ENCODE measurements around the gene LRRC37A3. TPM values are rescaled to one million over a fixed set of nuclear protein-coding genes. Genes with fewer than 3 reads are reported as not detected.
"Not testable (repeated sequence)": the region's sequence is repeated elsewhere in the genome, so short reads cannot be mapped to it uniquely, and the experiment has no call there.

LRRC37A3 gene
- total RNA-seq, 1 experiment from 2014 or later = 1.5 TPM

DNA sequence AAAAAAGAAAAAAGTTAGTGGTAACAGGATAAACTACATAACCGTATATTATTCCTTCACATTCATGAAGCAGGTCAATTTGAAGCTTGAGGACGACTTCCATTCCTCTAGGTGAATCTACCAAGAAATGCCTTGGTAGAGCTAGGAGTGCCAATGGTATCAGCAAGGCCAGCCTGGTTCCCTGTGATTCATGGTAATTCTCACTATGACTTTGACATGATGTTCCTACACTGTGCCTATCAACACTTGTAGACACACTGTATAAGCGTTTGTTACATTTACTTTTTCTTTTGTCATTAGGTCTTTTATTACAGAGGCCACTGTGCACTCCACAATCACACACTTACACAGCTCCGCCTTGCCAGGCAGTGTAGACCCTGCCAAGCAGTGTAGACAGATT, 7.2 kb upstream of the LRRC37A3 start:
- not testable (repeated sequence) for DNase-seq (ENCODE audit: low read depth)

DNA sequence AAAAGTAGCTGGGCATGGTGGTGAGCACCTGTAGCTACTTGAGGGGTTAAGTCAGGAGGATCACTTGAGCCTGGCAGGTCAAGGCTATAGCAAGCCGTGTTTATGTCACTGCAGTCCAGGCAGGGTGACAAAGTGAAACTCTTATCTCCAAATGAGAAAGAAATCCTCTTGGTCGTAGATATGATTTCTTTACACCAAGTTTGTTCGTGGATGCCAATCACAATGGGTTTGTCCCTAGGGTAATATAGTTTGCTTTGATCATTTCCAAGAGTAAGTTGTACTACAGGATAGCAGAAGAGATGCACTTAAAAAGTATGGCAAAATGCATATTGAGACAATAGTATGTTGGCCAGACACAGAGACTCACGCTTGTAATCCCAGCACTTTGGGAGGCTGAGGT, 6.0 kb upstream of the LRRC37A3 start:
- not testable (repeated sequence) for DNase-seq (ENCODE audit: low read depth)

DNA sequence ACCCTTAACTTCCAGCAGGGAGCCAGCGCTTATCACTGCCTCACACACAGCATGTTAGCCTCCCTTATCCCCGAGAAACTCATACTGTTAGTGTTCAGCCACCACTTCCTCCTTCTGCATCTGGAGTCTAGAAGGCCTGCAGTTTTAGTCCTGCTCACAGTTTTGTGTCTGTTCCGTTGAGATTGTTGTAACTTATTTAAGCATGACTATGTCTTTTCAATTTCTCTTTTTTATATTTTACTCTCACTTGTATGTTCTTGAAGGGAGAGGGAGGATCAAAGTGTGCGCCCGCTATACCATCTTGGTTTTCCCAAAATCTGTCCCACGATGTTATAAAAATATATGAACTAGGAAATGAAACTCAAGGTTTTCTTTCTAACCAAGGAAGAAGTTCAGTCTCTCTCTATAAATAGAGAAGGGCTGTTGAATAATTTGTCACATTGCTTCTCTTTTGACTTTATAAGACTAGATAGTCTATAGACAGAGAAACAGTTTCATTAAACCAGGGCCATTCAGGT, 3.8 kb upstream of the LRRC37A3 start:
- not testable (repeated sequence) for DNase-seq (ENCODE audit: low read depth)

DNA sequence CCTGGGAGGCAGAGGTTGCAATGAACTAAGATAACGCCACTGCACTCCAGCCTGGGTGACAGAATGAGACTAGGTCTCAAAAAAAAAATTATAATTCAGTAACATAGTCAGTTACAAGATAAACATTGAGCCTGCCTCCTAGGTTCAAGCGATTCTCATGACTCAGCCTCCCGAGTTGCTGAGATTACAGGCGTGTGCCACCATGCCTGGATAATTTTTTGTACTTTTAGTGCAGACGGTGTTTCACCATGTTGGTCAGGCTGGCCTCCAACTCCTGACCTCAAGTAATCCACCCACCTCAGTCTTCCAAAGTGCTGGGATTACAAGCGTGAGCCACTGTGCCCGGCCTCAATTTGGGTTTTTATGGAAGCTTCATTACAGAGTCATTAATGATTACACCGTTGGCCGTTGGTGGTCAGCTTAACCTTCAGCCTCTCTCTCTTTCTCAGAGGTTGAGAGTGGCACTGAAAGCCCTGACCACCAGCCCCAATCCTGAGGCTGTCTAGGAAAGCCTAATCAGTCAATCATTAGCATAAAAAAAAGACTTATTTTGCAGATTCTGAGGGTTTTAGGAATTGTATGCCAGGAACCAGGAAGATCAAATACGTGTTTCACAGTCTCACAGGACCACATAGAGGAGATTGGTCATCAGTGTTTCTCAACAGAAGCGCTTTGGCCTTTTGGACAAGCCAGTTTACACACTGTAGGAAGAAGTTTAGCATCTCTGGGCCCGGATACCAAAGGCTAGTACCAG, 1.3 kb upstream of the LRRC37A3 start:
- no peak for DNase-seq (ENCODE audit: low read depth)

DNA sequence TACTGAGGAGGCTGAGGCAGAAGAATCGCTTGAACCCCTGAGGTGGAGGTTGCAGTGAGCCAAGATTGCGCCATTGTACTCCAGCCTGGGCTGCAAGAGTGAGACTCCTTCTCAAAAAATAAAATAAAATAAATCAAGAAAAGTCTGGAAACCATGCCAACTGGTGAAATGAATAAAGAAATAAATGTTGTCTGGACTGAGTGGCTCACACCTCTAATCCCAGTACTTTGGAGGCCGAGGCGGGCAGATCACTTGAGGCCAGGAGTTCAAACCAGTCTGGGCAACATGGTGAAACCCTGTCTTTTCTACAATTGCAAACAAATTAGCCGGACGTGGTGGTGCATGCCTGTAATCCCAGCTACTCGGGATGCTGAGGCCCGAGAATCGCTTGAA, 744 bp upstream of the LRRC37A3 start:
- DNase-seq (ENCODE audit: low read depth) = no peak

DNA sequence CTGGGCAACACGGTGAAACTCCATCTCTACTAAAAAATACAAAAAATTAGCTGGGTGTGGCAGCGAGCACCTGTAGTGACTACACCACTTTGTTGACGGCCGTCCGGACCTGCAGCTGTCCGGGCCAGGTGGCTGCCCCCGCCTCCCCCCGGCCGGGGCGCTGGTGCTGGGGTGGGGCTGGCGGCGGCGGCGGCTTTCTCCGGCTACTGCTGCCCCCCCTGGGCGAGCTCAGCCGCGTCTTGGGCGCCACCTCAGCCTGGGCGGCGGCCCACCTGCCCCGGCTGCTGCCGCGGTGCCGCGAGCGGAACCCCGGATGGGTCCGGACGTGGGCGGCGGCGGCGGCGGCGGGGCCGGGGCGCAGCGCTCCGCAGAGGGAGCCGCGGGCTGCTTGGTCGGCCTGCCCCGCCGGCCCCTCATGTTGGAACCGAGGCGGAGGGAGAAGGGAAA, 413 bp downstream of the LRRC37A3 start:
- peak; percentile 35 for DNase-seq (ENCODE audit: low read depth)

DNA sequence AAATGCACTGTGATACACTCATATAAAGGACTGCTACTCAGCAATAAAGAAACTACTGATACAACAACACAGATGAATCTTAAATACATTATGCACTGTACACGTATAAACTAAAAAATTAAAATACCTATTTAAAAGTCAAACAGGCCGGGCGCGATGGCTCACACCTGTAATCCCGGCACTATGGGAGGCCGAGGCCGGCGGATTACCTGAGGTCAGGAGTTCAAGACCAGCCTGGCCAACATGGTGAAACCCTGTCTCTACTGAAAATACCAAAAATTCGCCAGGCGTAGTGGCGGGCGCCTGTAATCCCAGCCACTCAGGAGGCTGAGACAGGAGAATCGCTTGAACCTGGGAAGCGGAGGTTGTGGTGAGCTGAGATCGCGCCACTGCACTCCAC, 1.7 kb downstream of the LRRC37A3 start:
- DNase-seq (ENCODE audit: low read depth) = not testable (repeated sequence)

DNA sequence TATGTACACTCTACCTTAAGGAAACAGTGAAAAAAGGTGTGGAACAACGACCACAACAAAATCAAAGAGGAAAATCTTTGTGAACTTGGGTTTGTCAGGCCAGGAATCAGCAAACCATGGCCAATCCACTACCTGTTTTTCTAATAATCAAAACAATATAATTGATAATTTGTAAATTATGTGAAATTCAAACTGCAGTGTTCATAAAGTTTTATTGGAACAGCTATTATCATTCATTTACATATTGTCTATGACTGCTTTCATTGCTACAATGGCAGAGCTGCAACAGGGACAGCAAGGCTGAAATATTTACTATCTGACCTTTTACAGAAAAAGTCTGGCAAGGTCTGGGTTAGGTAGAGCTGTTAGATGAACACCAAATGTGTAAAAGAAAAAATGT, 4.0 kb downstream of the LRRC37A3 start:
- not testable (repeated sequence) for DNase-seq (ENCODE audit: low read depth)

DNA sequence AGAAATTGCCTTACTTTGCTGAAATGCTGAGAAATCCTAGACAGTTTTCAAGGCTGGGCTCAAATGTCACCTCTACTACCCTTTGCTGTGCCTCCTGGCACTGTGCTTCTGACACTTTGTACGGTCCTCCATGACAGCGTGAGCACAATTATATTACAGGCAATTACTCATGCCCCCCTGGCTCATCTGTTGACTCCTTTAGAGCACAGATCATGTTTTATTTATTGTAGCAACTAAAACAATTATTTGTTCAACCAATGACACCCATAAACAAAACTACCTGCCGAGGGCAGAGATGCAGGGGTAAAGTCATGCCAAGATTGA, 9.1 kb downstream of the LRRC37A3 start:
- DNase-seq (ENCODE audit: low read depth) = not testable (repeated sequence)

DNA sequence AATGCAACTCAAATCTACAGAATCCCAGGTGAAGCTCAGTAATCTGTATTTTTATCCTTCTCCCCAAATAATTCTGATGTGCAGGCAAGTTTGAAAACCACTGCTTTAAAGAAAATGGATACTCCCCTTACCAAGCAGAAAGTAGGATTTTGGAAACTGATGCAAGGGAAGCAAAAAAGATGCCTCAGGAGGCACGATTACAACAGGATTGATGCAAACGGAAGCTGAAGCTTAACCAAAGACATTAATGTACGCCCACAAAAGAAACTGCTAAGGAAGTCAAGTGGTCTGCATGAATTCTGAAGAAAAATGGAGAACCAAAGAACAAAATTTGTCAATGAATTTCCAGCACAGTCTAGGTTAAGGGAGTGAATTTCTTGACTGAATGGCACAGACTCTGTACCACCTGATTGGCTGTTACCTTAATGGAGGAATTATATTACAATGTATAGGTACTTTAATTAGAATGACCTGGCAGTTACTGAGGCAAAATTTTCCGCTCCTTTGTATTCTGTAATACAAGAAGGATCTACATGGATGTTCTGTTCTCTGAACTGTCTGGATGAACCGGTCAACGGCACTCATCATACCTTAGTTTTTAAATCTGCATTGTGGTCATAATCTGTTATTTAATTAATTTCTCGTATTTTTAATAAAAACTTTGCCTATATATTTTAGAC, 9.6 kb downstream of the LRRC37A3 start:
- DNase-seq (ENCODE audit: low read depth) = not testable (repeated sequence)

DNA sequence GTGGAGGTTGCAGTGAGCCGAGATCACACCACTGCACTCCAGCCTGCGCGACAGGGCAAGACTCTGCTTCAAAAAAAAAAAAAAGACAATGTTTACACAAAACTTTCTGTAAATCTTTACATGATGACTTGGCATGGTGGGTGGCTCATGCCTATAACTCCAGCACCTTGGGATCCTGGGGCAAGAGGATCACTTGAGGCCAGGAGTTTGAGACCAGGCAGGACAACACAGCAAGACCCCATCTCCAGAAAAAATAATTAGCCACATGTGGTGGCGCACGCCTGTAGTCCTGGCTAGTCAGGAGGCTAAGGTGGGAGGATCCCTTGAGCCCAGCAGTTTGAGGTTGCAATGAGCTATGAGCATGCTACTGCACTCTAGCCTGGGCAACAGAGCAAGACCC, 15.2 kb downstream of the LRRC37A3 start:
- DNase-seq (ENCODE audit: low read depth) = not testable (repeated sequence)

DNA sequence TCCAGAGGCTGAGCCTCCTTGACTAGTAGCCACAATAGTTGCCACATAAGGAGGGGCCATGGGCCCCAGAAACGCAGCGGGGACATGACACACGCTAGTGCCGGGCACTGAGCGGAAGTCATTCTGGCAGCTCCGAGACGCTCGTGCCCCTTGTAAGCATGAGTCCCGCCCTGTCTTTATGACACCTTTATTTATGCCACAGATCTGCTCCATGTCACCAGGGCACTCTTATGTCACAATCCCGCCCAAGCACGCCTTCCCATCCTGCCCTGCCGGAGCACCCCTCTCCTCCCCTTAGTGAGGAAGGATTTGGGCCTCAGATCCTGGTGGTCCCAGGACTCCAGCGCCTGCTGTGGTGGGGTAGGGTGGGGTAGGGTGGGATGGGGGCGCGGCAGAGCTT, 22.1 kb downstream of the LRRC37A3 start:
- not testable (repeated sequence) for DNase-seq (ENCODE audit: low read depth)

DNA sequence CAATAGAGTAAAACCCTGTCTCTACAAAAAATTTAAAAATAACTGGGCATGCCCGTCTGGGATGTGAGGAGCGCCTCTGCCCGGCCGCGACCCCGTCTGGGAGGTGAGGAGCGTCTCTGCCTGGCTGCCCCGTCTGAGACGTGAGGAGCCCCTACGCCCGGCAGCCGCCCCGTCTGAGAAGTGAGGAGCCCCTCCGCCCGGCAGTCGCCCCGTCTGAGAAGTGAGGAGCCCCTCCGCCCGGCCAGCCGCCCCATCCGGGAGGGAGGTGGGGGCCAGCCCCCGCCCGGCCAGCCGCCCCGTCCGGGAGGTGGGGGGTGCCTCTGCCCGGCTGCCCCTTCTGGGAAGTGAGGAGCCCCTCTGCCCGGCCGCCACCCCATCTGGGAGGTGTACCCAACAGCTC, 45.1 kb downstream of the LRRC37A3 start:
- not testable (repeated sequence) for DNase-seq (ENCODE audit: low read depth)

DNA sequence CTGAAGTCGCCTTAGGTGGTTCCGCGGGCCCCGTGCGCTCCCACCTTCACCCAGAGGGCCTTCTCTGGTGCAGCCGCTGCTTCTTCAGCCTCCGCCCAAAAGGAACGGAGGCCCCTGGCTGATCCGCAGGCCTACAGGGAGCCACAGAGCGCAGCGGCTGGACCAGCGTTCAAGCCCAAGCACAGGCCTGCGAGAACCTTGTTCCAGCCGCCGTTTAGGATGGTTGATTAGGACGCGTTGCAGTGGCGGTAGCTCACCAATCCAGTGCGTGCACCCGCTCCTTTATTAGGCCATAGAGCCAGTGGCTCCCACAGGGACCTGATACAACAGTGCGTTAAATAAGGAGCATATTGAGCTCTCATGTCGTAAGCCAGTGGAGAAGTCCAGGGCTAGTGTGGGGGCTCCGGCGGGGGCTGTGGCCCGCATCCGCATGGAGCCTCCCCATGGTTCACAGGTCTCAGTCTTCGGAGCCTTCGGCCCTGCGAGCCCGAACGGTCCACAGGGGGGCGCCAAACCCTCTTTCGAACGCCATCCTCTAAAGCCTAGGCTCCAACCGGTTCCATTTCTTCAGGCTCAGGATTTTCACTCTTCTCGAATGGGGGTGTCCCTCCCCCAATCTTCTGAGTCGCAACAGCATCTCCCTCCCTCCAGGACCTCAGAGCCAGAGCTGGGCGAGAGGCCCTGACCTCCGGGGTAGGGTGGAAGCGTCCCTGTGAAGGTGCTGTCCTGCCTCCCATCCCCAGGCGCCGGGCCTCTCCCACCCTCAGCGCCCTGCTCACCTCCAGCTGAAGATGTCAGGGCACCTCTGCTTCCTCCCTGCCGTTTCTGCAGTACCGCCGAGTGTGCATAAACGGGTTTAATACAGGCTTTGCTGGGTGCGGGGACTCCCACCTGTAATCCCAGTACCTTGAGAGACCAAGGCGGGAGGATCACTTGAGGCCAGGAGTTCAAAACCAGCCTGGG, 71.5 kb downstream of the LRRC37A3 start:
- DNase-seq (ENCODE audit: low read depth) = peak; percentile 69

DNA sequence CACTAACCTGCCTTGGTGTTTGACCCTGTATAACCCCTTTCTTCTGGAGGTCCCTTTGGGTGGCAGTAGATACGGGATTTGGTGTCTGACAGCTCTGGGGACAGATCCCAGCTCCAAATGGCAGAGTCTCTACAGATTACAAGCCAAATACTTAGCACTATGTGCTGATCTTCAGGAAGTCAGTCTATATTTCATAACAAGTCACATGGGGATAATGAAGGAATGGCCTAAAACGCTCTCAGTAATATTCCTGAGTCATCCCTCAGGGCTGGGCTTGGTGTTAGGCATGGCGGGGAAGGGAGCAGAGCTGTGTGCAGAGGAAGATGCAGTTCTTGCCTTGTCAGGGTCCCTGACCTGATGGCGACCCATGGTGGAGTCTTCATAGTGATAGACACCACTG, 72.4 kb downstream of the LRRC37A3 start:
- not testable (repeated sequence) for DNase-seq (ENCODE audit: low read depth)

DNA sequence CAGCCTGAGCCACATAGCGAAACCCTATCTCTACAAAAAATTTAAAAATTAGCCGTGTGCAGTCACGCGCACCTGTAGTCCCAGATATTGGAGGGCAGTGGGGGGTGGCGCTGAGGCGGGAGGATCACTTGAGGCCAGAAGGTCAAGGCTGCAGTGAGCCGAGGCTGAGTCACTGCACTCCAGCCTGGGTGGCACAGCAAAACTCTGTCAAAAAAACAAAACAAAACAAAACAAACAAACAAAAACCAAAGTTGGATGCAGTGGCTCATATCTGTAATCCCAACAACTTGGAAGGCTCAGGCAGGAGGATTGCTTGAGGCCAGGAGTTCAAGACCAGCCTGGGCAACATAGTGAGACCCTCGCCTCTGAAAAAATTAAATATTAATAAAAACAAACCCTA, 75.4 kb downstream of the LRRC37A3 start:
- DNase-seq (ENCODE audit: low read depth) = not testable (repeated sequence)

DNA sequence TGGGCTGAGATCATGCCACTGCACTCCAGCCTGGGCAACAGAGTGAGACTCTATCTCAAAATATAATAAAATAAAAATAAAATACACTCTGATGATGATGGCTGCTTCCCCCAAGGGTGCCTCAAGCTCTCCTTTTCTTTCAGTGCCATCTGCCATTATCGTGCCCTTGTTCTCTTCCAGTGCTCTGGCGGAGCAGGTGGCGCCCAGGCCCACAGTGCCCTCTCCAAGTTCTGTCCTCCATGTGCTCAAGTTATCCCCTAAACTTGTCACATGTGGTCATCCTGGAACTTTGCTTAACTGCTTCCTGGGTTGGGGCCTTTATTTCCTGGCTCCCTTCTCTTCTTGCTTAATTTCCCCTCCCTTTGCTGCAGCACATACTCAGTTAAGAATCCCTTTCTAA, 76.4 kb downstream of the LRRC37A3 start:
- DNase-seq (ENCODE audit: low read depth) = not testable (repeated sequence)

DNA sequence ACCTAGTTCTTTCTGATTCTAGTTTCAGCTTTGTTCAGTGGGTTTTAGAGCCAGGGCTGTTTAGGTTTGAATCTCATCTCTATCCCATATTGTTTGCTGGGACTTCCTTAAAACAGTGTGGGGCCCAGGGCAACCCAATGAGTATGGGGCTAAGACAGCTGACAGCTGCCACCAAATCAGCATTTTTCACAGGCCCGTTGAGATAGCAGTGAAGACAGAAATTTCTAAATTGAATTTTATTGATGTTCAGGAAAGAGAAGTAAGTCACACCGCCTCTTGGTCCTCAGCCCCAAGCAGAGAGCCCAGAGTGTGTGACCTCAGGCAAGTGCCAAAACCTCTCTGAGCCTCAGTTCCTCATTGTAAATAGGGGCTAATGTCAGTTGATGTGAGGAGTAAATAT, 78.3 kb downstream of the LRRC37A3 start:
- DNase-seq (ENCODE audit: low read depth) = not testable (repeated sequence)

DNA sequence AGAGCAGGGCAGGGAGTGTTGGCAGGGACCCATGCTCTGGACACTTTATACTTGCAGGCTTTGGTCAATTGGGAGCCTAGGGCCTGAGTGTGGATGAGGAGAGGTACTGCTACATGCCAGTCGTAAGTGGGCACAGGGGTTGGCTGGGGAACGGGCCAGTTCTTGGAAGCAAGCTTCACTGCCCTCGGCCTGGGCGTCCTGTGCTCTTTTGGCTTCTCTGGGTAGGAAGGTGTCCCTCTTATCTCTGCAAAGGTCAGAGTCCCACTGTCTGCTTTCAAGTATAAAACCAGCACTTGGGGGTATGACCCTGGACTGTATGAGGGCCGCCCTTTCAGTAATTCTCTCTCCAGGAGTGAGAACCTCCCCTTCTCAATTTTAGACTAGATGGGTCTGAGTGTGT, 80.8 kb downstream of the LRRC37A3 start:
- not testable (repeated sequence) for DNase-seq (ENCODE audit: low read depth)

DNA sequence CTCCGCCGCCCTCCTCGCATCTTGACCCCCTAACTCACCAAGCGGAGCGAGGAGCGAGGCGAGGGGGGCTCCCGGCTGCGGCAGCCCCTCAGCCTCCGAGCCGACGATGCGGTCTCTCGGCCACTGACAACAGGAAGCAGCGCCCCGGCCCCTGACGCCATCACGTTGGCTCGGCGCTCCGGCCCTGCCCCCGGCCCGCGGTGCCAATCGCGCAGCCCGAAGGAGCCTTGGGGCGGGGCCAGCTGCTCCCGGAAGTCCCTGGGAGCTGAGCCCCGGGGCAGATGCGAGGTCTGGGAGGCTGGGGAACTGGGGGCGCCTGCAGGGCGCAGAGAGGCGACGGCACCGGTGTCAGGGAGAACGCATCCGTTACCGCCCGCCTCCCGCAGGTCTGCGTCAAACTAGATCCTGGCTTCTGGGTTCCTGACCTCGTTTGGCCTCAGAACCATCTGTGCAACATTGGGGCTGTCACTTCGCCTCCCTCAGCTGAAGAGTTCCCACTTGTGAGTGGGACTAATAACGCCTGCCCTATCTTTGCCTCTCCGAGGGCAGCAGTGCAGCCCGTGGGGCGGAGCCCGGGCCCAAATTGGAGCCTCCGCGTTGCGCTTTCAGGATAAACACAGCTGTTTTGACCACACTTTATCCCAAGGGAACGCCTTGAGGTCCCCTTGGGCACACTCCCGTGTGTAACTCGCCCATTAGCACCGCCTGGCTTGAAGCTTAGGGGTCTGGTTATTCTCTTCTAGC, 82.1 kb downstream of the LRRC37A3 start:
- peak; percentile 90 for DNase-seq (ENCODE audit: low read depth)

DNA sequence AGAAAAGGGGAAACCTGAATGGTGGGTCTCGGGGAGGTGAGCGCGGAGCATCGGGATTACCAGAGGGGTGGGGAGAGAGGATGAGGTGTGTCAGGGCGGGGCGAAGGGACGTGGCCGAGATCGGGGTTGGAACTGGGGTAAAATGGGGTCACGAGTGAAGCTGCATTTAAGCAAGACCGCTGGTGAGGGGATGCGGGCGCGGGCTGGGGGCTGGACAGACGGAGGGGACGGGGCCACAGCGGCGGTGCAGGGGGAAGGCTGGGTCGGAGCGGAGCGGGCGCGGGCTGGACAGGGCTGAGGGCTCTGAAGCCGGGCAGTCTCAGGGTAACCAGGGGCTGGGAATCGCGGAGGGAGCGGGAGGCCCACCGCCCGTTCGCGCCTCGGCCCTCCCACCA, 82.7 kb downstream of the LRRC37A3 start:
- peak; percentile 20 for DNase-seq (ENCODE audit: low read depth)

Measured in Daoy (cell line).